WTC11 (cell line): Measurements from ENCODE around the gene NMB.

Experiments
- AFF4 ChIP-seq: sonication (generic); formaldehyde crosslinking; IDR thresholded peaks from 2 replicates; pipeline ENCODE4 v1.8.1; 2023; ENCODE audit warnings: mild to moderate bottlenecking, missing genetic modification reagents, borderline replicate concordance
- CTCF ChIP-seq: fragments of 200-600 bp; IDR thresholded peaks from 2 replicates; pipeline ENCODE4 v1.8.0; 2022; ENCODE audit warnings: antibody characterized with exemption
- JUN ChIP-seq: sonication (generic); formaldehyde crosslinking; IDR thresholded peaks from 2 replicates; pipeline ENCODE4 v1.8.0; 2023; ENCODE audit warnings: mild to moderate bottlenecking, missing genetic modification reagents
- TF ChIP-seq, protein P1 (sequence below): sonication (generic); formaldehyde crosslinking; IDR thresholded peaks from 2 replicates; pipeline ENCODE4 v1.8.1; 2023; ENCODE audit warnings: mild to moderate bottlenecking, missing genetic modification reagents, moderate library complexity
- TF ChIP-seq, protein P2 (sequence below): sonication (generic); formaldehyde crosslinking; IDR thresholded peaks from 2 replicates; pipeline ENCODE4 v1.8.1; 2022; ENCODE audit warnings: low read depth, mild to moderate bottlenecking, moderate library complexity, missing genetic modification reagents, borderline replicate concordance

- no peak for TF ChIP-seq JUN (CRISPR knock-in tag)
- TF ChIP-seq AFF4 = no peak
- no peak for TF ChIP-seq CTCF
- TF ChIP-seq, protein P1, sequence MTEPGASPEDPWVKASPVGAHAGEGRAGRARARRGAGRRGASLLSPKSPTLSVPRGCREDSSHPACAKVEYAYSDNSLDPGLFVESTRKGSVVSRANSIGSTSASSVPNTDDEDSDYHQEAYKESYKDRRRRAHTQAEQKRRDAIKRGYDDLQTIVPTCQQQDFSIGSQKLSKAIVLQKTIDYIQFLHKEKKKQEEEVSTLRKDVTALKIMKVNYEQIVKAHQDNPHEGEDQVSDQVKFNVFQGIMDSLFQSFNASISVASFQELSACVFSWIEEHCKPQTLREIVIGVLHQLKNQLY (CRISPR knock-in tag) = no peak
- TF ChIP-seq, protein P2, sequence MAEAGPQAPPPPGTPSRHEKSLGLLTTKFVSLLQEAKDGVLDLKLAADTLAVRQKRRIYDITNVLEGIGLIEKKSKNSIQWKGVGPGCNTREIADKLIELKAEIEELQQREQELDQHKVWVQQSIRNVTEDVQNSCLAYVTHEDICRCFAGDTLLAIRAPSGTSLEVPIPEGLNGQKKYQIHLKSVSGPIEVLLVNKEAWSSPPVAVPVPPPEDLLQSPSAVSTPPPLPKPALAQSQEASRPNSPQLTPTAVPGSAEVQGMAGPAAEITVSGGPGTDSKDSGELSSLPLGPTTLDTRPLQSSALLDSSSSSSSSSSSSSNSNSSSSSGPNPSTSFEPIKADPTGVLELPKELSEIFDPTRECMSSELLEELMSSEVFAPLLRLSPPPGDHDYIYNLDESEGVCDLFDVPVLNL (CRISPR knock-in tag) = no peak
Observed at GRCh38 chr15:84606653-84607120, 51.3 kb downstream of the NMB start.
